ENCODE data around the gene CEACAM19. TPM values are rescaled to one million over a fixed set of nuclear protein-coding genes. Genes with fewer than 3 reads are reported as not detected.

Gene CEACAM19
- total and polyA plus RNA-seq, 2 of the 13 experiments (the other 11 are each of a cell fraction or from before 2014, with no cell fraction given), result 1.3 to 4.0 TPM

DNA sequence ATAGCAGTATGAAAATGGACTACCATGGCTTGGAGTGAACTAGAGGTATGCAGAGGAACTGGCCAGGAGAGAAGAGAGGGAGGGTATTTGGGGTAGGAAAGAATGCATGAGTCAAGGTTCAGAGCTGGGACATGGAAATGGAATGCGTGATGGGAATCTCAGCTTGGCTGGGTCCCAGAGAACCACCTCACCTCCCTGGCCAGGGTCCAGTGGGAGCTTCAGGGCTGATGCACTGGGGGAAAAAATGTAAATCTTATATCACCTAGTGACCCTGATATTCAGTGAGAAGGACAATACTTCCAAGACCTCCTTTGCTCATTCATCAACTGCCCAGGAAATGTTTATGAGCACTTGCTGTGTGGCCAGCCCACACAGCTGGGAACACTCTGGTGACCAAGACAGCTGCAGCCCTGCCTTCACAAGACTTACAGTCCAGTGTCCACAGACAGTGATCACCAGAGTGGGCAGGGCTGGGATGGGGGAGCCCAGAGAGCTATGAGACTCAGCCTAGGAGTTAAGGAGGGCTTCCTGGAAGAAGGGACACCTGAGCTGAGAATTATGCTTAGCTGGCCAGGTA, 45.1 kb upstream of the CEACAM19 start (continued):
- TF ChIP-seq, protein P1, sequence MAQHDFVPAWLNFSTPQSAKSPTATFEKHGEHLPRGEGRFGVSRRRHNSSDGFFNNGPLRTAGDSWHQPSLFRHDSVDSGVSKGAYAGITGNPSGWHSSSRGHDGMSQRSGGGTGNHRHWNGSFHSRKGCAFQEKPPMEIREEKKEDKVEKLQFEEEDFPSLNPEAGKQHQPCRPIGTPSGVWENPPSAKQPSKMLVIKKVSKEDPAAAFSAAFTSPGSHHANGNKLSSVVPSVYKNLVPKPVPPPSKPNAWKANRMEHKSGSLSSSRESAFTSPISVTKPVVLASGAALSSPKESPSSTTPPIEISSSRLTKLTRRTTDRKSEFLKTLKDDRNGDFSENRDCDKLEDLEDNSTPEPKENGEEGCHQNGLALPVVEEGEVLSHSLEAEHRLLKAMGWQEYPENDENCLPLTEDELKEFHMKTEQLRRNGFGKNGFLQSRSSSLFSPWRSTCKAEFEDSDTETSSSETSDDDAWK (CRISPR knock-in tag; IDR thresholded peaks at IDR 0.05), result no peak
- TF ChIP-seq ERF (CRISPR knock-in tag; IDR thresholded peaks at IDR 0.05) (no peak), ZNF558 (CRISPR knock-in tag; IDR thresholded peaks at IDR 0.05; ENCODE audit: borderline replicate concordance) (no peak), ZFY (CRISPR knock-in tag; IDR thresholded peaks at IDR 0.05) (no peak), PRDM4 (CRISPR knock-in tag; IDR thresholded peaks at IDR 0.05; ENCODE audit: borderline replicate concordance) (no peak), KDM5B (CRISPR knock-in tag; IDR thresholded peaks at IDR 0.05; ENCODE audit: borderline replicate concordance) (no peak), CENPT (CRISPR knock-in tag; IDR thresholded peaks at IDR 0.05; ENCODE audit: low read depth) (no peak), SAP130 (CRISPR knock-in tag; IDR thresholded peaks at IDR 0.05; ENCODE audit: low read depth) (peak; percentile 56), ZNF468 (CRISPR knock-in tag; IDR thresholded peaks at IDR 0.05) (no peak), CBFB (CRISPR knock-in tag; IDR thresholded peaks at IDR 0.05) (no peak), CENPX (CRISPR knock-in tag; IDR thresholded peaks at IDR 0.05) (no peak), HDAC6 (IDR thresholded peaks at IDR 0.05; ENCODE audit: low read depth, low read length) (no peak), ZNF878 (CRISPR knock-in tag; IDR thresholded peaks at IDR 0.05) (no peak), ZNF615 (CRISPR knock-in tag; IDR thresholded peaks at IDR 0.05; ENCODE audit: borderline replicate concordance) (no peak), ATF4 (CRISPR knock-in tag; IDR thresholded peaks at IDR 0.05) (no peak), ZNF3 (CRISPR knock-in tag; IDR thresholded peaks at IDR 0.05) (no peak), HNF4A (CRISPR knock-in tag; IDR thresholded peaks at IDR 0.05) (peak; percentile 64), ZNF629 (CRISPR knock-in tag; conservative IDR thresholded peaks at IDR 0.05) (no peak), ZSCAN20 (CRISPR knock-in tag; IDR thresholded peaks at IDR 0.05; ENCODE audit: borderline replicate concordance) (no peak), HOMEZ (CRISPR knock-in tag; IDR thresholded peaks at IDR 0.05; ENCODE audit: low read depth) (no peak), AGO2 (optimal IDR thresholded peaks at IDR 0.05; ENCODE audit: low read depth, low read length) (no peak), HNRNPLL (IDR thresholded peaks at IDR 0.05; ENCODE audit: low read depth, low read length, poor library complexity, severe bottlenecking) (no peak)
- TF ChIP-seq, protein P2, sequence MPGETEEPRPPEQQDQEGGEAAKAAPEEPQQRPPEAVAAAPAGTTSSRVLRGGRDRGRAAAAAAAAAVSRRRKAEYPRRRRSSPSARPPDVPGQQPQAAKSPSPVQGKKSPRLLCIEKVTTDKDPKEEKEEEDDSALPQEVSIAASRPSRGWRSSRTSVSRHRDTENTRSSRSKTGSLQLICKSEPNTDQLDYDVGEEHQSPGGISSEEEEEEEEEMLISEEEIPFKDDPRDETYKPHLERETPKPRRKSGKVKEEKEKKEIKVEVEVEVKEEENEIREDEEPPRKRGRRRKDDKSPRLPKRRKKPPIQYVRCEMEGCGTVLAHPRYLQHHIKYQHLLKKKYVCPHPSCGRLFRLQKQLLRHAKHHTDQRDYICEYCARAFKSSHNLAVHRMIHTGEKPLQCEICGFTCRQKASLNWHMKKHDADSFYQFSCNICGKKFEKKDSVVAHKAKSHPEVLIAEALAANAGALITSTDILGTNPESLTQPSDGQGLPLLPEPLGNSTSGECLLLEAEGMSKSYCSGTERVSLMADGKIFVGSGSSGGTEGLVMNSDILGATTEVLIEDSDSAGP (CRISPR knock-in tag; IDR thresholded peaks at IDR 0.05; ENCODE audit: borderline replicate concordance), result no peak; the same call in 1 of the 2 replicates
